GM21360 (cell line): ENCODE data around the gene NKX1-2.

ENCODE experiments used
- ATAC-seq: cut with Tn5 transposase; IDR thresholded peaks from one replicate; pipeline ENCODE4 v1.9.1; 2021; ENCODE audit warnings: mild to moderate bottlenecking, moderate library complexity; ENCODE audit not compliant: unreplicated experiment

The NKX1-2 gene

DNA sequence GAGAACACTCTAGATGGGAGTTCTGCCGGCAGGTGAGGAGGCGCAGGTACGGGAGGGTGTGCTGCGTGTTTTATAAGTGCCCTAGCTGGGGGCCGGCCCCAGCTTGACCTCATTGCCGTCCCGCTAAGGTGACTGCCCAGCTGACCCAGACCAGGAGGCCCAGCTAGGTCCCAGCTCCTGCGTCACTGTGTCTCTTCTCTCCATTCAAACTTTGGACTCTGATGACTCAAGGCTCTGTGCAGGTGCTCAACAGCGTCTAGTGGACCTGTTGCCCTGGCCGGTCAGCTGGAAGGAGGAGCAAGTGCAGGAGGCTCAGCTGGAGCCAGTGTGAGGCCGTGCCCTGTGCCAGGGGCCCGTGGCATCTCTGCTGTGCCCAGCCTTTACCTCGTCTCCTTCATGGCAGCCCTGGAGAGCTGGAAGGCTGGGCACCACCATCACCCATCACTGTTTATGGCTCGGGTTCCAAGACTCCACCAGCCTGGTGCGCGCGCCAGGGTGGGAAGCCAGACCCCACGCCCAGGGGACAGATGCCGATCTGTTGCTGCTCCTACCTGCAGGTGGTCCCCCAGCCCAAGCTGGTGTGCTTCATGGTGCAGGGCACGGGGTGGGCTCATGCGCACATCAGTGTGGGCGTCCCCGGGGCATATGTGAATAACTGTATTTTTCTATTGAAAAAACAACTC lies 26.3 kb upstream of the NKX1-2 start:
- no peak for ATAC-seq

GRCh38 chr10:124474514-124475070 lies 24.8 kb upstream of the NKX1-2 start:
- ATAC-seq = no peak

- no peak for ATAC-seq
Measured at GRCh38 chr10:124473070-124473469, 23.2 kb upstream of the NKX1-2 start.

GRCh38 chr10:124472071-124472470 lies 22.2 kb upstream of the NKX1-2 start:
- ATAC-seq = no peak

- no peak for ATAC-seq
Measured at GRCh38 chr10:124470544-124471434, 21.0 kb upstream of the NKX1-2 start.

DNA sequence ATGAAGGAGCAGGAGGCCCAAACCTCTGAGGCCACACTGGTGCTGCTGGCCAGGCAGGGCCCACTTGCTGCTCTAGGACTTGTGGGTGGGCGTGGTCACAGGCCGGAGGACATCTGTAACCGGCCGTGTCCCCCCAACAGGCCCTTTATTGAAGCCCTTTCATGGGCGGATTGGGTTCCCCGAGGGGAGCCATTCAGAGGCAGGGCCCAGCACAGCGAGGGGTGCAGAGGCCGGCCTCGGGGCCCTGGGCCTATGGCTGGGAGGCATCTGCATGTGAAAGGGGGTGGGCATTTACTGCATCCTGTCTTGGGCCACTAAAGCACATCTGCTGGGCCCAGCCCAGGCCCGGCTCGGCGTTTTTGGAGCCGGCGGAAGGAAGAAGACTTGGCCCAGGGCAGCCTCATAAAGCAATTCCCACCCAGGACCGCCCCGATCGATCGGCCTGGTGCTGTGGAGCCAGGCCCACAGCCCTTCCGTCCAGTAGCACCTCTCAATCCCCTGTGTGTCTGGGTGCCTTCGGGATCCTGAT lies 20.2 kb upstream of the NKX1-2 start:
- no peak for ATAC-seq

- no peak for ATAC-seq
Measured at GRCh38 chr10:124468624-124469023, 18.8 kb upstream of the NKX1-2 start.

DNA sequence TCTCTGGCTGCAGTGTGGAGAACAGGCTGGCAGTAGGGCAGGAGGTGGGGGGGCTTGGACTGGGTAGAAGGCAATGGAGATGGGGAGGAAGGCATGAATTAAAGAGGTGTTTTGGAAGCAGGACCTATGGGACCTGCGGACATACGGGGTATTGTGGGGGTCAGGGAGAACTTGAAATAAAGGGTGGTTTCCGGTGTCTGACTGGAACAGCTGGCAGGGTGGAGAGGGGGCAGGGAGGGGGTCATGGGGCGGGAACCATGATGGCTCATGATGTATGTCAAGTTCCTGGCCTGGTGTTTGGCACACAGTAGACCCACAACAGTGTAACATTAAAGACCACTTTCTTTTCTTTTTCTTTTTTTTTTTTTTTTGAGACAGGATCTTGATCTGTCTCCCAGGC lies 17.3 kb upstream of the NKX1-2 start:
- ATAC-seq = no peak

DNA sequence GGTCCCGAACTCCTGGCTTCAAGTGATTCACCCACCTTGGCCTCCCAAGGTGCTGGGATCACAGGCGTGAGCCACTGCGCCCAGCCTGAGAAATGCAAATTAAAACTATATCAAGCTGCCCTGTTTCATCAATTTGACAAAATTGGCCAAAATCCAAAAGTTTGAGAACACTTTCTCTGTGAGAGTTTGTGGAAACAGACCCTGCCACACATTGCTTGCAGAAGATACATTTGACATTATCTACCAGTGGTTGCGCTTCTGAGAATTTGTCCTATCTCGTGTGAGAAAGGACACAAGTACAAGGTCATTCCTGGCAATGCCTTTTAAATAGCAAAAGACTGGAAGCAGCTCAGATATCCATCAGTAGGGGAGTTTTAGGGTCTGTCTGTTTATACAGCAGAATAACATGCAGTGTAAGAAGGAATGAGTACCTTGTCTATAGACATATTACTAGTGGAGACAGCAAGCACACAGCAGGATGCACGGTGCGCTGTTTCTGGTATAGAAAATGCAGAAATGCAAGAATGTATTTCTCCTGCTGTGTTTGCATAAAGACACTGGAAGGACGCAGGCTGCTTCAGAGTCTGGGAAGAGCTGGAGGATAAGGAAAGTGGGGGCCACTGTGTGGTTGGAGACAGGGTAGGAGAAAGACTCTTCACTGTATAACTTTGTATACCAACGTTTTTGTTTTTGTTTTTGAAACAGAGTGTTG lies 16.1 kb upstream of the NKX1-2 start:
- no peak for ATAC-seq

- peak; percentile 44 for ATAC-seq
Measured at GRCh38 chr10:124465003-124465776, 15.4 kb upstream of the NKX1-2 start.

DNA sequence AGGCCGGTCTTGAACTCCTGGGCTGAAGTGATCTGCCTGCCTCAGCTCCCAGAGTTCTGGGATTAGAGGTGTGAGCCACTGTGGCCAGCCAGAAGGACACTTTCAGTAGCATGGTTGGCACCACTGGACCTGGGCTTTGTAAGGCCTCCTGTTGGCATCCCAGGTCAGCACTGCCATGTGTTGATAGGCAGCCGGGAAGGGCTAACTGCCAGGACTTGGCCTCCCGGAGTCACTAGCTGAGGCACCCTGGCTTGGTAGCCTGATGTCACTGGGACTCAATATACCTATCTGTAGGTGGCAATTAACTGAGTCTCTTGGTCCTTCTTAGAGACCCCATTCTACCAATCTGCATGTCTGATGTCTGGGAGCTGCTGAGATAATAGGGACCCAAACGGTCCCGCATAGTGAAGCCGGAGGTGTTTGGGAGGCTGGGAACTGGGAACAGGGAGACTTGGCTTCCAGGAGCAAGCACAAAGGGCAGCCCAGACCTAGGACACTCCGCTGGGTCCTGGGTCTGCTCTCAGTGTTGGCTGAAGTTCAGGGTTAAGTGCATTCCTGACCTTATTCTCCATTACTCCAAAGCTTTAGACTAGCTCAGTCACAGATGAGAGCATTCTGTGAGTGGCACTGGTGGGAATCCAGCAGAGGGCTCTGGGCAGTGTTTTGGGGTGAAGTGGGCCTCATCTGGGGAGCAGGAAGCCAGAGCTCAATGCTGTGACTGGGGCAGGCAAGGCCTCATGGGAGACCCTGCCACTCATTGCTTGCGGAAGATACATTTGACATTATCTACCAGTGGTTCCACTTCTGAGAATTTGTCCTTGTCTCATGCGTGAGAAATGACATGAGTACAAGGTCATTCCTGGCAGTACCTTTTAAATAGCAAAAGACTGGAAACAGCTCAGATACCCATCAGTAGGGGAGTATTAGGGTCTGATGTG lies 14.5 kb upstream of the NKX1-2 start:
- ATAC-seq = no peak

DNA sequence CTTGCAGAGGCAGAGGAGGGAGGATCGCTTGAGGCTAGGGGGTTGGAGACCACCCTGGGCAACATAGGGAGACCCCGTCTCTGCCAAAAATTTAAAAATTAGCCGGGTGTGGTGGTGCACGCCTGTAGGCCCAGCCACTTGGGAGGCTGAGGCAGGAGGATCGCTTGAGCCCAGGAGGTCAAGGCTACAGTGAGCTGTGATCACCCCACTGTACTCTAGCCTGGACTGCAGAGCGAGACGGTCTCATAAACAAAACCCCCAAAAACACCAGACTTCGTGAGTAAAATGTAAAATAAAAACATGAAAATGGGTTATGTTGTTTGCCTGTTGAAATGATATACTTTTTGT lies 12.5 kb upstream of the NKX1-2 start:
- no peak for ATAC-seq

DNA sequence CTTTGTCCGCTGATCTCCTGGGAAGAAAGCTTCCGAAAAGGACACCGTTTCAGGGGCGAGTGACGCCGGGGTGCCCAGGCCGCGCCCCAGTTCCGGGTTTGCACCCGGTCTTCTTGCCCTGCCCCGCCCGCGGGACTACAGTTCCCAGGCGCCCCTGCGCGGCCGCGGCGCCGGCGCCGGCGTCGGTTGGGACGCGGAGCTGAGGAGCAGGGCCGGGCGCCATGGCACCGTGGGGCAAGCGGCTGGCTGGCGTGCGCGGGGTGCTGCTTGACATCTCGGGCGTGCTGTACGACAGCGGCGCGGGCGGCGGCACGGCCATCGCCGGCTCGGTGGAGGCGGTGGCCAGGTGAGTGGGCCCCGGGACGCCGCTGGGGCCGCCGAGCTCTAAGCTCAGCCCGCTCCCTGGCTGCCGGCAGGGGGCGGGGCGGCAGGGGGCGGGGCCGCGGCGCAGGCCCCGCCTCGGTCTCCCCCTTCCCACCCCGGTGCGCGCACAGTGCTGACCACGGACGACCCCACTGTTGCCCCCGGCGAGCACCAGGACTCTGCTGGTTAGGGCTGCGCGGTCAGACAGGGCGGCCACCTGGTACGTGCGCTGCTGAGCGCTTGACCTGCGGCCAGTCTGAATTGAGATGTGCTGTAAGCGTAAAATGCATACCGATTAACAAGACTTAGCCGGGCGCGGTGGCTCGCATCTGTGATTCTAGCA lies 12.0 kb upstream of the NKX1-2 start, which contains the start of gene LHPP:
LHPP (plus strand) TSS at position 182 of the 706 bp plus-strand sequence; CDS start at position 222, 40 bp downstream.
- peak; percentile 93 for ATAC-seq

- ATAC-seq = no peak
Measured at GRCh38 chr10:124460144-124460543, 10.3 kb upstream of the NKX1-2 start.

DNA sequence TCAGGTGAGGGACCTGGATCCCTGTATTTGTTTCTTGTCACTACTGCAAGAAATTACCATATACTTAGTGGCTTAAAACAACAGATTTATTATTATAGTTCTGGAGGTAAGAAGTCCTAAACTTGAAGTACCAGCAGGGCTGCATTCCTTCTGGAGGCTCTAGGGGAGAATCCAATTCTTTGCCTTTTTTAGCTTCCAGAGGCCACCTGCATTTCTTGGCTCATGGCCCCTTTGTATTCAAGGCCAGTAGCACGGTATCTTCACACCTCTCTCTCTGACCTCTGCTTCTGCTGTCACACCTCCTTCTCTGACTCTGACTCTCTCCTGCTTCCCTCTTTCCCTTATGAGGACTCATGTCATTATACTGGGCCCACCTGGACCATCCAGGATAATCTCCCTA lies 9.6 kb upstream of the NKX1-2 start:
- no peak for ATAC-seq

- ATAC-seq = no peak
Measured at GRCh38 chr10:124458889-124459288, 9.1 kb upstream of the NKX1-2 start.

- no peak for ATAC-seq
Measured at GRCh38 chr10:124458473-124458872, 8.6 kb upstream of the NKX1-2 start.

- ATAC-seq = no peak
Measured at GRCh38 chr10:124455441-124455840, 5.6 kb upstream of the NKX1-2 start.
